Liver (tissue), 3 donors: ENCODE data around the gene USP28.

Experiments used
- CTCF ChIP-seq: fragments of 150-350 bp; IDR thresholded peaks from 2 replicates; pipeline ENCODE4 v1.5.1; 2017; ENCODE audit warnings: improper control_type of control experiment, low read depth, low read length; ENCODE audit not compliant: missing input control
- EGR1 ChIP-seq, 2 donors: IDR thresholded peaks; 2 replicates each; pipeline ENCODE4 v1.6.1; 2016 to 2018; ENCODE audit warnings: antibody characterized with exemption in 2 of 2, low read depth in 2 of 2
- FOXA1 ChIP-seq: IDR thresholded peaks from 2 replicates; pipeline ENCODE4 v1.6.1; 2016; ENCODE audit warnings: antibody characterized with exemption
- GABPA ChIP-seq, 2 donors: IDR thresholded peaks in 1 of 2; conservative IDR thresholded peaks in 1 of 2; 2 replicates each; pipeline ENCODE4 v1.6.1; 2016; ENCODE audit warnings: antibody characterized with exemption in 2 of 2, mild to moderate bottlenecking in 1 of 2, moderate library complexity in 1 of 2
- JUND ChIP-seq, 2 donors: IDR thresholded peaks; 2 replicates each; pipeline ENCODE4 v1.6.1; 2016; ENCODE audit warnings: antibody characterized with exemption in 2 of 2
- NR2F2 ChIP-seq: IDR thresholded peaks from 2 replicates; pipeline ENCODE4 v1.6.1; 2016; ENCODE audit warnings: antibody characterized with exemption
- RAD21 ChIP-seq, 2 donors: IDR thresholded peaks; 2 replicates each; pipeline ENCODE4 v1.6.1; 2016; ENCODE audit warnings: antibody characterized with exemption in 2 of 2, mild to moderate bottlenecking in 2 of 2
- RXRA ChIP-seq, 2 donors: IDR thresholded peaks; 2 replicates each; pipeline ENCODE4 v1.6.1; 2017 to 2018; ENCODE audit warnings: antibody characterized with exemption in 2 of 2, mild to moderate bottlenecking in 1 of 2
- SP1 ChIP-seq: IDR thresholded peaks from 2 replicates; pipeline ENCODE4 v1.6.1; 2018; ENCODE audit warnings: antibody characterized with exemption, mild to moderate bottlenecking
- TAF1 ChIP-seq: conservative IDR thresholded peaks from 2 replicates; pipeline ENCODE4 v1.6.1; 2016; ENCODE audit warnings: antibody characterized with exemption, mild to moderate bottlenecking
- YY1 ChIP-seq: IDR thresholded peaks from 2 replicates; pipeline ENCODE4 v1.6.1; 2016; ENCODE audit warnings: antibody characterized with exemption, mild to moderate bottlenecking
- TF ChIP-seq, protein P1 (sequence below): IDR thresholded peaks from 2 replicates; pipeline ENCODE4 v1.6.1; 2016; ENCODE audit warnings: antibody characterized with exemption
- TF ChIP-seq, protein P2 (sequence below): IDR thresholded peaks from 2 replicates; pipeline ENCODE4 v1.6.1; 2016; ENCODE audit warnings: antibody characterized with exemption, mild to moderate bottlenecking
- TF ChIP-seq, protein P3 (sequence below): IDR thresholded peaks from 2 replicates; pipeline ENCODE4 v1.6.1; 2016; ENCODE audit warnings: antibody characterized with exemption
- donor health status: healthy.
- donor health status: healthy.

DNA sequence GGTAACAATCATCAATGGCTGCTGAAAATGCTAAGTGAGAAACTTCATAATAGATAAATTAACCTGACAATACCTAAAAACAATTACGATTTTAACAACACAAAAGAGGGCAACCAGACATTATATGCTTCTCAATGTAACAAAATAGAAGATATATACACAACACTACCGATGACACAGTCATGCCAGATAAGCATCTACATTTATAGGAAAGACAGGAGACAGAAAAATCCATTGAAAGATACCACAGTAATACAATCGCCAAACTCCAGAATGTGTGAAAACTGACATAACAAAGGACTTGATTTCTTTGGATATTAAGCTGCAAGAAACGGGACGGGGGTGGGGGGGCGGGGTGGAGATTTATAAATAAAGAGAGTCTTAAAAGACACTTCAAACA lies 28.3 kb downstream of the USP28 start:
- TF ChIP-seq CTCF (no peak), TAF1 (no peak), RXRA (IDR thresholded peaks at IDR 0.05) (no peak), JUND (IDR thresholded peaks at IDR 0.05) (no peak), NR2F2 (no peak), FOXA1 (no peak), EGR1 (IDR thresholded peaks at IDR 0.05; ENCODE audit: low read depth in 2 of 2) (no peak), RAD21 (IDR thresholded peaks at IDR 0.05) (no peak), YY1 (no peak), SP1 (no peak), GABPA (IDR thresholded peaks at IDR 0.05 in 1 of 2, conservative IDR thresholded peaks at IDR 0.05 in 1 of 2) (no peak)
- TF ChIP-seq, protein P1, sequence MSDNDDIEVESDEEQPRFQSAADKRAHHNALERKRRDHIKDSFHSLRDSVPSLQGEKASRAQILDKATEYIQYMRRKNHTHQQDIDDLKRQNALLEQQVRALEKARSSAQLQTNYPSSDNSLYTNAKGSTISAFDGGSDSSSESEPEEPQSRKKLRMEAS: no peak
- TF ChIP-seq, protein P2, sequence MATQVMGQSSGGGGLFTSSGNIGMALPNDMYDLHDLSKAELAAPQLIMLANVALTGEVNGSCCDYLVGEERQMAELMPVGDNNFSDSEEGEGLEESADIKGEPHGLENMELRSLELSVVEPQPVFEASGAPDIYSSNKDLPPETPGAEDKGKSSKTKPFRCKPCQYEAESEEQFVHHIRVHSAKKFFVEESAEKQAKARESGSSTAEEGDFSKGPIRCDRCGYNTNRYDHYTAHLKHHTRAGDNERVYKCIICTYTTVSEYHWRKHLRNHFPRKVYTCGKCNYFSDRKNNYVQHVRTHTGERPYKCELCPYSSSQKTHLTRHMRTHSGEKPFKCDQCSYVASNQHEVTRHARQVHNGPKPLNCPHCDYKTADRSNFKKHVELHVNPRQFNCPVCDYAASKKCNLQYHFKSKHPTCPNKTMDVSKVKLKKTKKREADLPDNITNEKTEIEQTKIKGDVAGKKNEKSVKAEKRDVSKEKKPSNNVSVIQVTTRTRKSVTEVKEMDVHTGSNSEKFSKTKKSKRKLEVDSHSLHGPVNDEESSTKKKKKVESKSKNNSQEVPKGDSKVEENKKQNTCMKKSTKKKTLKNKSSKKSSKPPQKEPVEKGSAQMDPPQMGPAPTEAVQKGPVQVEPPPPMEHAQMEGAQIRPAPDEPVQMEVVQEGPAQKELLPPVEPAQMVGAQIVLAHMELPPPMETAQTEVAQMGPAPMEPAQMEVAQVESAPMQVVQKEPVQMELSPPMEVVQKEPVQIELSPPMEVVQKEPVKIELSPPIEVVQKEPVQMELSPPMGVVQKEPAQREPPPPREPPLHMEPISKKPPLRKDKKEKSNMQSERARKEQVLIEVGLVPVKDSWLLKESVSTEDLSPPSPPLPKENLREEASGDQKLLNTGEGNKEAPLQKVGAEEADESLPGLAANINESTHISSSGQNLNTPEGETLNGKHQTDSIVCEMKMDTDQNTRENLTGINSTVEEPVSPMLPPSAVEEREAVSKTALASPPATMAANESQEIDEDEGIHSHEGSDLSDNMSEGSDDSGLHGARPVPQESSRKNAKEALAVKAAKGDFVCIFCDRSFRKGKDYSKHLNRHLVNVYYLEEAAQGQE: no peak
- TF ChIP-seq, protein P3, sequence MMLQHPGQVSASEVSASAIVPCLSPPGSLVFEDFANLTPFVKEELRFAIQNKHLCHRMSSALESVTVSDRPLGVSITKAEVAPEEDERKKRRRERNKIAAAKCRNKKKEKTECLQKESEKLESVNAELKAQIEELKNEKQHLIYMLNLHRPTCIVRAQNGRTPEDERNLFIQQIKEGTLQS: no peak
